Duodenal mucosa (tissue), 2 donors: Measurements from ENCODE around the gene RIPOR3.

Experiments used
- H3K27ac ChIP-seq: one replicate; pipeline ENCODE4 v1.7.0; 2013; ENCODE audit warnings: low read depth, low read length
- H3K27me3 ChIP-seq, 2 donors: one replicate each; pipeline ENCODE4 v1.7.0; 2013; ENCODE audit warnings: low read length in 2 of 2, control low read depth in 1 of 2; ENCODE audit not compliant: insufficient read depth in 2 of 2, control insufficient read depth in 1 of 2
- H3K36me3 ChIP-seq, 2 donors: one replicate each; pipeline ENCODE4 v1.7.0; 2013; ENCODE audit warnings: low read length in 2 of 2, control low read depth in 1 of 2; ENCODE audit not compliant: insufficient read depth in 2 of 2, control insufficient read depth in 1 of 2
- H3K4me1 ChIP-seq, 2 donors: one replicate each; pipeline ENCODE4 v1.7.0; 2013; ENCODE audit warnings: low read length in 2 of 2, control low read depth in 1 of 2; ENCODE audit not compliant: insufficient read depth in 2 of 2, control insufficient read depth in 1 of 2
- H3K4me3 ChIP-seq, 2 donors: one replicate each; pipeline ENCODE4 v1.7.0; 2013; ENCODE audit warnings: low read length in 2 of 2, low read depth in 1 of 2
- H3K9ac ChIP-seq, 2 donors: one replicate each; pipeline ENCODE4 v1.7.0; 2013; ENCODE audit warnings: low read length in 2 of 2, low read depth in 1 of 2
- H3K9me3 ChIP-seq, 2 donors: one replicate each; pipeline ENCODE4 v1.7.0; 2013; ENCODE audit warnings: low read length in 2 of 2, control low read depth in 1 of 2; ENCODE audit not compliant: control insufficient read depth in 1 of 2

Gene RIPOR3, protein sequence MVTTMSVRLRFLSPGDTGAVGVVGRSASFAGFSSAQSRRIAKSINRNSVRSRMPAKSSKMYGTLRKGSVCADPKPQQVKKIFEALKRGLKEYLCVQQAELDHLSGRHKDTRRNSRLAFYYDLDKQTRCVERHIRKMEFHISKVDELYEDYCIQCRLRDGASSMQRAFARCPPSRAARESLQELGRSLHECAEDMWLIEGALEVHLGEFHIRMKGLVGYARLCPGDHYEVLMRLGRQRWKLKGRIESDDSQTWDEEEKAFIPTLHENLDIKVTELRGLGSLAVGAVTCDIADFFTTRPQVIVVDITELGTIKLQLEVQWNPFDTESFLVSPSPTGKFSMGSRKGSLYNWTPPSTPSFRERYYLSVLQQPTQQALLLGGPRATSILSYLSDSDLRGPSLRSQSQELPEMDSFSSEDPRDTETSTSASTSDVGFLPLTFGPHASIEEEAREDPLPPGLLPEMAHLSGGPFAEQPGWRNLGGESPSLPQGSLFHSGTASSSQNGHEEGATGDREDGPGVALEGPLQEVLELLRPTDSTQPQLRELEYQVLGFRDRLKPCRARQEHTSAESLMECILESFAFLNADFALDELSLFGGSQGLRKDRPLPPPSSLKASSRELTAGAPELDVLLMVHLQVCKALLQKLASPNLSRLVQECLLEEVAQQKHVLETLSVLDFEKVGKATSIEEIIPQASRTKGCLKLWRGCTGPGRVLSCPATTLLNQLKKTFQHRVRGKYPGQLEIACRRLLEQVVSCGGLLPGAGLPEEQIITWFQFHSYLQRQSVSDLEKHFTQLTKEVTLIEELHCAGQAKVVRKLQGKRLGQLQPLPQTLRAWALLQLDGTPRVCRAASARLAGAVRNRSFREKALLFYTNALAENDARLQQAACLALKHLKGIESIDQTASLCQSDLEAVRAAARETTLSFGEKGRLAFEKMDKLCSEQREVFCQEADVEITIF

DNA sequence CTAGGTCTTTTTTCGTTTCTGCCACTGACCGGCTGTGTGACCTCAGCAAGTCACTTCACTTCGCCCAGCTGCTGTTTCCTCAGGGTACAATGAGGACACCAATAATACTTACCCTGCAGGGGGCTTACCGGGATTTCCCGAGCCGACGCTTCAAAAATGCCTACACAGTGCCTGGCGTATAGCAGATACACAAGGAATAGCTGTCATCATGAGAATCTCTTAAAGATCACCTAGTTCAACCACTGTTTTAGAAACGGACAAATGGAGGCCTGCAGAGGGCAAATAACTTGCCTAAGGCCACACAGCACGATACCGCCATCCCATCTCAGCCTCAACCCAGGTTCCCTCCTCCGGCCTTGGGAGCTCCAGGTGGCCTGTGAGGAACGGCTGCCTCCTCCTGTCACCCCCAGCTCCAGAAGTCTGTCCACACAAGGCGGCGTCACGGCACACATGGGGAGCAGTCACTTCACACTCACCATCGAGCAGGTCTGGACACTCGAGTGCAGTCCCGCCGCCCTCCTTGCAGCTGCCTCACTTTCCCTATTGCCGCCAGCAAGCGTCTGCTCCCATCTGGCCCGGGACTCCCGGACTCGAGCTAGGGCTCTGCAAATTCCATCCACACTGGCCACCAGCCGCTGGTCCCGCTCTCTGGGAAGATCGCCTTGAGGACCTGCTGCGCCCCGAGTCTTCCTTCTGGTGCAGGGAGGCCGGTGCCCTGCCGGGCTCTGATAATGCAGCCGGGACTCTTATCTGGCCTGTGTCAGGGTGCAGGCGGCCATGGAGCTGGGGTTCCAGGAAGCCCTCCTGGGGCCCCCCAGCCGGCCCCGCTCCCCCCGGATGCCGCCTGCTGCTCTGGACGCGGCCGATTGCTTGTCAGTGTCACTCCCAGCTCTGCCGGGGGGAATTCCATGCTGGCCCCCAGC is at the start of gene RIPOR3:
RIPOR3 (minus strand) TSS at position 893 of the 923 bp plus-strand sequence; CDS start at position 479, 414 bp downstream.
- Histone ChIP-seq H3K4me1 (peaks cover 23 to 25% of the 10 kb centered on the region in 2 donors), H3K27me3 (peaks cover 28 to 31% of the 10 kb centered on the region in 2 donors), H3K27ac (no peak within 1 kb of the TSS), H3K36me3 (no peaks in the 10 kb centered on the region), H3K9me3 (no peaks in the 10 kb centered on the region), H3K4me3 (peak within 1 kb of the TSS; percentile 27 to 52), H3K9ac (no peak within 1 kb of the TSS)

DNA sequence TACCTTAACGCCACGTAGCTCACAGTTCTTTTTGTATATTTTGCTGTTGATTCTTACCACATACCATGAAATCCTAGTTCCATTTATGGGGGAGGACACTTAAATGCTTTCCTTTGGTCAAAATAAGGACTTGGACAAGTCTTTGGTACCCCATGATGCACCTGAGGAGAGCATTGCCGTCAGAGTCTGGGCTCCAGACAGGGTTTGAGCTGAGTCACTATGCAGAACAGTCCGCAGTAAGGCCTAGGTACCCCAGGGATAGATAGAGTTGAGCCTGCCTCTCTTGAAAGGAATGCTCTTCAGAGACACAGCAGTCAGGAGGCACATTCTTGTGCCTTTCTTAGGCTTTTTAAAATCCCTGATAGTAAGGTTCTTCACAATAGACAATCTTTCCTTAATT is 46.0 kb upstream of the RIPOR3 start:
- Histone ChIP-seq H3K9me3 (no peaks in the 10 kb centered on the region), H3K4me1 (peaks cover 4 to 30% of the 10 kb centered on the region in 2 donors), H3K4me3 (no peak overlapping the region), H3K27me3 (no peaks in the 10 kb centered on the region), H3K36me3 (peaks cover 0 to 4% of the 10 kb centered on the region in 2 donors), H3K27ac (no peak overlapping the region), H3K9ac (no peak overlapping the region)

DNA sequence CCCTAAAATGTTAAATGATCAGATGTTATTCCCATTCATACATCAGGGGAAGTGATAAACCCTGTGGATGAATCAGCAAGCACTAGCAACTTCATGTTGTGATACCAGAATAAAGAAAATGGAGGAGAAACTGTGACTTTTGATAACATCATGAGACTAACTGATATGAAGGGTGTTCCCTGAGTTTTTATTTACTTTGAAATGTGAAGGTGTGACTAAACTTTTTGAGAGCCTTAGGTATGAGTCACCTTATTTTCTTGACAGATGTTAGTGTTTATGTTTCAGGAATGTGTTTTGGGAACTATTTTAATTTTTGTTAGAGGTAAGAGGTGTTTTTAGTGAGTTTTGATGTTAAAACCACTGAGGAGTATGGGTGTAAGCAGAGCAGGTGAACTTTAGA is 44.5 kb upstream of the RIPOR3 start:
- no peak overlapping the region for H3K4me3 ChIP-seq
- no peak overlapping the region for H3K27ac ChIP-seq
- H3K36me3 ChIP-seq, result peaks cover 0 to 4% of the 10 kb centered on the region in 2 donors
- no peaks in the 10 kb centered on the region for H3K9me3 ChIP-seq
- peaks cover 9 to 32% of the 10 kb centered on the region in 2 donors for H3K4me1 ChIP-seq
- no peaks in the 10 kb centered on the region for H3K27me3 ChIP-seq
- no peak overlapping the region for H3K9ac ChIP-seq

DNA sequence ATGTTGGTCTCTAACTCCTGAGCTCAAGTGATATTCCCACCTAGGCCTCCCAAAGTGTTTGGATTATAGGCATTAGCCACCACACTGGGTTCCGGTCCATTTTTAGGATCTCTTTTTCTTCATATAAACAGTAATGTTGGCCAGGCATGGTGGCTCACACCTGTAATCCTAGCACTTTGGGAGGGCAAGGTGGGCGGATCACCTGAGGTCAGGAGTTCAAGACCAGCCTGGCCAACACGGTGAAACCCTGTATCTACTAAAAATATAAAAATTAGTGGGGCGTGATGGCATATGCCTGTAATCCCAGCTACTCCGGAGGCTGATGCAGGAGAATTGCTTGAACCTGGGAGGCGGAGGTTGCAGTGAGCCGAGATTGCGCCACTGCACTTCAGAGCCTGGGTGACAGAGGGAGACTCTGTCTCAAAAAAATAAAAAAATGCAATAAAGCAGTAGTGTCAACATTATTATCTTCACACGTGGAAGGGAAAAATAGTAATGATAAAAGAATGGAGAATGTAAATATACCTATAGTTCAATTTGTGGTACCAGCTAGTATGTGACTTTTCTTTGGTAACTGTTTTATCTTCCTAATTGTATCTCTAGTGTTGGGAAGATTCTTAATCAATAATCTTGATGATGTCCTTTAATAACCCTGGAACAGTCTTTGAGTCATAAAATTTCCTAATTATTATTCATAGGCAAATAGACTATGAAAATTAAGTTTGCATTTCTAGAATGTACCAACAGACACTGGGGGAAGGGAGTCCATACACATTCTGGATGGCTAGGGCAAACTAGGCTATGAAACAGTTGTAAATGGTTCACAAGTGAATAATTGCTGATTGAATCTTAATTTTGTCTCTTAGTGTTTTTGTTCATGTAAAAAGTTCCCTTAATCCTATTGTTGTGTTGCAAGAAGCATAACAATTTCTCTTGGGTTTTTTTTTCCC is 43.7 kb upstream of the RIPOR3 start:
- peaks cover 17 to 33% of the 10 kb centered on the region in 2 donors for H3K4me1 ChIP-seq
- no peak overlapping the region for H3K9ac ChIP-seq
- no peak overlapping the region for H3K27ac ChIP-seq
- peaks cover 0 to 4% of the 10 kb centered on the region in 2 donors for H3K36me3 ChIP-seq
- H3K4me3 ChIP-seq, result no peak overlapping the region
- H3K27me3 ChIP-seq, result no peaks in the 10 kb centered on the region
- H3K9me3 ChIP-seq, result no peaks in the 10 kb centered on the region

DNA sequence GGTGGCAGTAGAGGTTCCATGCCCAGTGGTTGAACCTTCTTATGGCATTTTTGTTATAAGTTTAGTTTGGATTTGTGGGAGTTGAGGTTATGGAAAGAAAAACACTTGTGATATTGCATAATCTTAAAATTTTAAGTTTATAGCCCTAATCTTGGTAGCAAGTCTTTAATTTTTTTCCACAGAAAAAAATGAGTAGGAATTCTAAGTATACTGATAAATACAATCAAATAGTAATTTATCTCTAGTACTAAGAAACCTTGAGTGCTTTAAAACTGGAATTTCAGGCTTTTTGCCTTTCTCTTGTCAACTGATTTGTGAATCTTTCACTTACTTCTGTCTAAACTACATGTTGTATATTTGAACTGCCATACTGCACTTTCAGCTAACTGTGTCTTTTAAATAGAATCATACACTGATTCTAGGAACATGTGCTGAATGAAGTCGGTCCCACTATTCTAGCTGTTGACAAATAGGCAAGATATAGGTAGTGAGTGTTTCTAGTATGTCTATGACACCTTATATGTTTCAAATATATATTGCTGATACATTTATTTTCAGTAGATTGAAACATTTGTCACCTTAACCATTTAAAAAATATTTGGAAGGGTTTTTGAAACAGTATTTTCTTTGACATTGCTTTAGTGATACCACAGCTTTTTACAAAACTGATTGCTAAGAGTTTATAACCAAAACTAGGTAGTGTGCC is 42.5 kb upstream of the RIPOR3 start:
- Histone ChIP-seq H3K4me1 (peaks cover 28 to 33% of the 10 kb centered on the region in 2 donors), H3K27me3 (no peaks in the 10 kb centered on the region), H3K9me3 (no peaks in the 10 kb centered on the region), H3K36me3 (peaks cover 0 to 4% of the 10 kb centered on the region in 2 donors), H3K9ac (no peak overlapping the region), H3K27ac (no peak overlapping the region), H3K4me3 (peak overlapping the region in 1 of 2 donors; percentile 25)

DNA sequence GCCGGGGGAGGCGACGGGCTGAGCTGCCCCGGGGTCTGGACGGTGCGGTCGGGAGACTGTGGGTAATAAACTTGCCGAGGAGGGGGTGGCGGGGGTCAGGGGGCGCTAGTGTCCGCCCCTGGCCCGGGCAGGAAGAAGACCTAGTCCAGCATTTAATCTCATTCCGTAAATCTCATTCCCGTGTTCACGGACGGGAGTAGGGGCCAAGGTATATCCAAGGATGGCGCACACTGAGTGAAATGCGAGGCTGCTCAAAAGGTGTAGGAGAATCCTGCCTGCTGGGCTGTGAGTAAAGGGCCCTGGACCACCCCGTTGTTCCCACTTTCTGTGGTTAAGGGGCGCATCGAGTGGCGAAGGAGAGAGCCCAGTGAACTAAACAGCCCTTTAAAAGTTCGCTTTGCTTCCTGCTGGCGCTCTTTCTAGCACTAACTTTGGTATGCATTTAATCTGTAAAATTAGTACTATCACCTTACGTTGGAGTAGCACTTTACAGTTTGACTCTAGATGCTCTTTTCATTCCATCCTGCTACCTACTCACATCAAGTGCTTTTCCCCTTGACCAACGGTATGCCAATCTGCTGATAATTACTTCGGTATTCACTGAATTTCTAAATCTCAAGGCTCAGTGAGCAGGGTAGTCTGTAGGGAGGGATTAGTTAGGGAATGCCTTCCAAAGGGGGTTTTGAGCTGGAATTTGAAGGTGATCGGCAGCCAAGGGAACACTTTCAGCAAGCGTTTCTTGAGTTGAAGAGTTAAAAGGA is 40.8 kb upstream of the RIPOR3 start:
- H3K36me3 ChIP-seq, result no peaks in the 10 kb centered on the region
- H3K27ac ChIP-seq, result peak overlapping the region; percentile 73
- H3K4me3 ChIP-seq, result peak overlapping the region; percentile 65 to 70
- no peaks in the 10 kb centered on the region for H3K9me3 ChIP-seq
- peaks cover 43 to 45% of the 10 kb centered on the region in 2 donors for H3K4me1 ChIP-seq
- peak overlapping the region; percentile 81 to 89 for H3K9ac ChIP-seq
- no peaks in the 10 kb centered on the region for H3K27me3 ChIP-seq

DNA sequence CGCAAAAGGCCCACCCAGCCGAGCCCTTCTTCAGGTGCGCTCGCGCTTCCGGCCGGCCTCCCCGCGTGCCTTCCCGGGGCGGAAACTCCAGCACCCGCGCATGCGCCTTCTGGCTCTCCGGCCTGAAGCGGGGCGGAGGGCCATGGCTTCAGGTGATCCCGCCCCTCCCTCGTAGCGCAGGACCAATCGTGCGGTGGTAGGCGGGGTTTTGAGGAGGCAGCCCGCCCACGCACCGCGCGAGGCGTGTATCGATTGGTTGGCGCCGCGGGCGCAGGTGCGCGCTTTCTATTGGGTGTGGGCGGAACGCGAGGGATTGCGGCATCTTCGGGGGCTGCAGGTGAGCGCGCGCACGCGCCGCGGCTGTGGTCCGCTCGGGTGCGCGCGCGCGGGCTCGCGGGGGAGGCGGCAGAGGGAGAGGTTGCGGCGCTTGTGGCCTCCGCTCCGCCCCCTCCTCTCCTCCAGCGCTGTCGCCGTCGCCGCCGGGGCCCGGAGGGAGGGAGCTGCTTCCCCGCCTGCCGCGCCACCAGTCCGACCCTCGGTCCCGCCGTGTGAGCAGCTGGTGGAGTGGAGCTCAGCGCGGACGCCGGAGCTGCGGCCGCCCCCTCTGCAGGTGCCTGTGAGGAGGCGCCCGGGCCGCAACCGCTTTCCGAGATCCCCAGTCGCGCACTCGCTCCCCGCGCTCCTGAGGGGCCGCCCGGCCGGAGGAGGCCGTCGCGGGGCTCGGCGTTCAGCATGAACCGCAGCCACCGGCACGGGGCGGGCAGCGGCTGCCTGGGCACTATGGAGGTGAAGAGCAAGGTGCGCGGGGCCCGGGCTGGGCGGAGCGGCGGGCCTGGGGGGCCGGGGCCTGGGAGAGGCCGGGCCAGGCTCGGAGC is 40.0 kb upstream of the RIPOR3 start, which contains the start of gene PARD6B:
PARD6B (plus strand) TSS at position 526 of the 875 bp plus-strand sequence; CDS start at position 733, 207 bp downstream.
- Histone ChIP-seq H3K9ac (peak within 1 kb of the TSS; percentile 81 to 89), H3K4me1 (peaks cover 45 to 47% of the 10 kb centered on the region in 2 donors), H3K27me3 (no peaks in the 10 kb centered on the region), H3K9me3 (no peaks in the 10 kb centered on the region), H3K36me3 (no peaks in the 10 kb centered on the region), H3K4me3 (peak within 1 kb of the TSS; percentile 65 to 70), H3K27ac (peak within 1 kb of the TSS; percentile 81)
